Lower lobe of right lung (tissue), 2 donors: ENCODE measurements around the gene UBASH3B. TPM values are rescaled to one million over a fixed set of nuclear protein-coding genes. Genes with fewer than 3 reads are reported as not detected.

Source experiments
- ATAC-seq, 2 donors: fragments of 200-7000 bp; cut with Tn5 transposase; one replicate each; pipeline ENCODE4 v1.9.1; 2020 to 2022; ENCODE audit warnings: mild to moderate bottlenecking in 2 of 2, moderate library complexity in 2 of 2
- DNase-seq: peaks from one replicate; pipeline ENCODE4 v3.0.0-alpha.2; 2020
- H3K27ac ChIP-seq: fragments of 200-600 bp; one replicate; pipeline ENCODE4 v1.8.0; 2022
- H3K27me3 ChIP-seq: fragments of 200-600 bp; one replicate; pipeline ENCODE4 v1.8.0; 2022; ENCODE audit warnings: low read depth
- H3K36me3 ChIP-seq: fragments of 200-600 bp; one replicate; pipeline ENCODE4 v1.8.0; 2022; ENCODE audit warnings: mild to moderate bottlenecking
- H3K4me1 ChIP-seq: fragments of 200-600 bp; one replicate; pipeline ENCODE4 v1.8.0; 2022
- H3K4me3 ChIP-seq: fragments of 200-600 bp; one replicate; pipeline ENCODE4 v1.8.0; 2022; ENCODE audit warnings: mild to moderate bottlenecking
- H3K9me3 ChIP-seq: fragments of 200-600 bp; one replicate; pipeline ENCODE4 v1.8.0; 2022
- CTCF ChIP-seq: fragments of 200-600 bp; IDR thresholded peaks from one replicate; pipeline ENCODE4 v1.8.0; 2022; ENCODE audit warnings: antibody characterized with exemption, mild to moderate bottlenecking
- intact Hi-C: fragments of 100-400 bp; cut with DNase I; formaldehyde crosslinking; loops from one replicate; pipeline ENCODE4 v1.11.0; 2022
- total RNA-seq: library from RNA; stranded (reverse); fragmentation: NEBNext Ultra II Directional; extraction: Animal tissue kit (Norgen Biotek cat#: 25700); gene quantifications from one replicate; pipeline ENCODE4 v1.2.1, GENCODE V29; 2021
- donor health status: DM: no; HTN: yes; CAD: no; lungs with severe emphysema.

UBASH3B gene
- total RNA-seq, 1 donor from 2014 or later, result 64.7 TPM

DNA sequence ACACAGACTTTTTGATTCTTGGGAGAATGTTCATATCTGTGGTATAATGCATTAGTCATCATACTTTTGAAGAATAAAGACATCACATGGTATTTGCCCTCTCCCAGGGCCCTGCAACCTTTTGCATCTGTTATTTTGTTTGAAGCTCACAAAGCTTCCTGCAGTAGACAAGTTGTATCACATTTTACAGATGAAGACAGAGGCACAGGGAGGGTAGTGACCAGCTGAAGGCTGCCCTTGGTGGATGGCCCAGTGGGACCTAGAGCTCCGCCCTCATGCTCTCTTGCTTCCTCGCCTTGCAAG lies 66.4 kb downstream of the UBASH3B start:
- Histone ChIP-seq H3K27ac (no peak overlapping the region), H3K4me3 (no peak overlapping the region), H3K4me1 (peaks cover 14% of the 10 kb centered on the region), H3K27me3 (no peaks in the 10 kb centered on the region), H3K36me3 (no peaks in the 10 kb centered on the region), H3K9me3 (no peaks in the 10 kb centered on the region)
- ATAC-seq (no peak), DNase-seq (no peak)
- intact Hi-C loops, result no loop called here
- TF ChIP-seq CTCF, result no peak

DNA sequence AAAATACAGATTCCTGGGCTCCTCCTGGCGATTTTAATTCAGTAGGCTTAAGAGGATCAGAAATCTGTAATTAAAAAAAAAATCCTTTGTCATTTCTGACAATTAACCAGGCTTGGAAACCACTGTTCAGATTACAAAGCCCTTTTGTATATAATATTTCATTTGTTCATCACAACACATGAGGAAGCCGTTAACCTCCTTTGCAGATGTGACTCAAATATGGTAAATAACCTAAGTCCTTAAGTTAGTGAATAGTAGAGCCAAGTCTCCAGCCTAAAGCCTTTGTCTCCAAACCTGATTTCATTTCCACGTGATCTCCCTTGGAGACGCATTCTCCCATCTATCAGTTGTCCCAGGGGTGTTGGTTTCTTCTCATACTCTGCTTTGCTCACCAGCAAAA lies 67.6 kb downstream of the UBASH3B start:
- DNase-seq (no peak), ATAC-seq (no peak)
- no peaks in the 10 kb centered on the region for H3K36me3 ChIP-seq
- H3K27me3 ChIP-seq, result no peaks in the 10 kb centered on the region
- no peak overlapping the region for H3K27ac ChIP-seq
- no peak overlapping the region for H3K4me3 ChIP-seq
- TF ChIP-seq CTCF, result no peak
- intact Hi-C loops, result no loop called here
- no peaks in the 10 kb centered on the region for H3K9me3 ChIP-seq
- peaks cover 20% of the 10 kb centered on the region for H3K4me1 ChIP-seq

- Histone ChIP-seq H3K27ac (no peak overlapping the region), H3K4me1 (peaks cover 24% of the 10 kb centered on the region), H3K9me3 (no peaks in the 10 kb centered on the region), H3K36me3 (no peaks in the 10 kb centered on the region), H3K4me3 (no peak overlapping the region), H3K27me3 (no peaks in the 10 kb centered on the region)
- no peak for ATAC-seq
- DNase-seq, result no peak
- TF ChIP-seq CTCF, result no peak
- intact Hi-C loops, result no loop called here
Observed at GRCh38 chr11:122723576-122723975, 68.1 kb downstream of the UBASH3B start.

DNA sequence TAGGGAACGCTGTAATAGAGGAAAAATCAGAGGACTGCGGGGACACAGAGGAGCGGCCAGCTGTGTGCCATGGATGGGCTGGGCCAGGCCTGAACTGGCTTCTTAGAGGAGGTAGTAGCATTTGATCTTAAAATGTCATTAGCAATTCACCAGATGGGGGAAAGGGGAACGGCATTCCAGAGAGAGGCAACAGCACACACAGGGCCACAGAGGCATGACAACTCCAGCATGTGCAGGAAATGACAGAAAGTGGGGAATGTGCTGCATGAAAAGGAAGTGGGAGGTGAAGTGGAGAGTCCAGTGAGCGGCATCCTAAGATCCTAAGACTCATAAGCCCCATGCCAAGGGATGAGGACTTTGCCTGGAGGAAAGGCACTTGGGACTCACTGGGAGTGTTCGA lies 69.0 kb downstream of the UBASH3B start:
- intact Hi-C loops, result no loop called here
- H3K9me3 ChIP-seq, result no peaks in the 10 kb centered on the region
- H3K36me3 ChIP-seq, result no peaks in the 10 kb centered on the region
- no peaks in the 10 kb centered on the region for H3K27me3 ChIP-seq
- ATAC-seq (no peak), DNase-seq (no peak)
- H3K4me3 ChIP-seq, result no peak overlapping the region
- no peak overlapping the region for H3K27ac ChIP-seq
- peaks cover 24% of the 10 kb centered on the region for H3K4me1 ChIP-seq
- TF ChIP-seq CTCF, result no peak

DNA sequence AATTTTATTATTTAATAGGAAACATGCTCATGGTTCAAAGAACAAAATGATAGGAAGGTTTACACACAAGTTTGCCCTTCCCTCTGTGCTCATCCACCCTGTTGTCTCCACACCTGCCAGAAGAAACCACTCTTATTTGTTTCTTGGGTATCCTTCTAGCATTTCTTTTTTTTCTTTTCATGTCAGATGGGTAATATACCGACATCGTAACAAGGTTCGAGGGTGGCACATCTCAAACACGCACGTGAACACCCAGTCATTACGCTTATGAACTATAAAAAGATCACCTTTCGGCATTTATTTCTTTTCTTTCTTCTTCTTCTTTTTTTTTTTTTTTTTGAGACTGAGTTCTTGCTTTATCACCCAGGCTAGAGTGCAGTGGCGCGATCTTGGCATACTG lies 70.5 kb downstream of the UBASH3B start:
- Histone ChIP-seq H3K9me3 (no peaks in the 10 kb centered on the region), H3K4me1 (peaks cover 24% of the 10 kb centered on the region), H3K36me3 (no peaks in the 10 kb centered on the region), H3K27ac (no peak overlapping the region), H3K4me3 (no peak overlapping the region), H3K27me3 (no peaks in the 10 kb centered on the region)
- DNase-seq (no peak), ATAC-seq (no peak)
- intact Hi-C loops, result no loop called here
- TF ChIP-seq CTCF, result no peak
